AG10803 (cell line): ENCODE data around the gene AQP11.
A peak's percentile ranks its signal among the peaks of the same experiment; 100 is the strongest.

Source experiments
- DNase-seq: peaks from one replicate; pipeline ENCODE4 v3.0.0; 2010; ENCODE audit warnings: low read depth
- H3K4me3 ChIP-seq: 2 replicates; pipeline ENCODE4 v1.5.1; 2011; ENCODE audit warnings: mild to moderate bottlenecking, low read length, control low read depth
- TF ChIP-seq, protein P1 (sequence below): conservative IDR thresholded peaks from 2 replicates; pipeline ENCODE4 v1.5.1; 2011; ENCODE audit warnings: mild to moderate bottlenecking, low read length, control low read depth, inconsistent platforms

Gene AQP11

DNA sequence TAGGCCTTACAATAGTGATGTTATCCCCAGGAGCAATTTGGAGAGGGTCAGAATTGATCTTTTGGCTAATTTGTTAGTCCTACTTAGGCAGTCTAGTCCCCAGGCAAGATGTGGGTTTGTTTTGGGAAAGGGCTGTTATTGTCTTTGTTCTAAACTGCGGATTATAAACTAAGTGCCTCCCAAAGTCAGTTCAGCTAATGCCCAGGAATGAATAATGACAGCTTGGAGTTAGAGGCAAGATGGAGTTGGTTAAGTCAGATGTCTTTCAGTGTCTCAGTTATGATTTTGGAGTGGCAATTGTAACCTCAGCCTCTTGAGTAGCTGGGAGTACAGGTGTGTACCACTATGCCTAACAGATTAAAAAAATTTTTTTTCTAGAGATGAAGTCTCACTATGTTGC is 55.1 kb downstream of the AQP11 start:
- no peak for DNase-seq
- TF ChIP-seq, protein P1, sequence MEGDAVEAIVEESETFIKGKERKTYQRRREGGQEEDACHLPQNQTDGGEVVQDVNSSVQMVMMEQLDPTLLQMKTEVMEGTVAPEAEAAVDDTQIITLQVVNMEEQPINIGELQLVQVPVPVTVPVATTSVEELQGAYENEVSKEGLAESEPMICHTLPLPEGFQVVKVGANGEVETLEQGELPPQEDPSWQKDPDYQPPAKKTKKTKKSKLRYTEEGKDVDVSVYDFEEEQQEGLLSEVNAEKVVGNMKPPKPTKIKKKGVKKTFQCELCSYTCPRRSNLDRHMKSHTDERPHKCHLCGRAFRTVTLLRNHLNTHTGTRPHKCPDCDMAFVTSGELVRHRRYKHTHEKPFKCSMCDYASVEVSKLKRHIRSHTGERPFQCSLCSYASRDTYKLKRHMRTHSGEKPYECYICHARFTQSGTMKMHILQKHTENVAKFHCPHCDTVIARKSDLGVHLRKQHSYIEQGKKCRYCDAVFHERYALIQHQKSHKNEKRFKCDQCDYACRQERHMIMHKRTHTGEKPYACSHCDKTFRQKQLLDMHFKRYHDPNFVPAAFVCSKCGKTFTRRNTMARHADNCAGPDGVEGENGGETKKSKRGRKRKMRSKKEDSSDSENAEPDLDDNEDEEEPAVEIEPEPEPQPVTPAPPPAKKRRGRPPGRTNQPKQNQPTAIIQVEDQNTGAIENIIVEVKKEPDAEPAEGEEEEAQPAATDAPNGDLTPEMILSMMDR, result no peak
- no peak overlapping the region for H3K4me3 ChIP-seq

DNA sequence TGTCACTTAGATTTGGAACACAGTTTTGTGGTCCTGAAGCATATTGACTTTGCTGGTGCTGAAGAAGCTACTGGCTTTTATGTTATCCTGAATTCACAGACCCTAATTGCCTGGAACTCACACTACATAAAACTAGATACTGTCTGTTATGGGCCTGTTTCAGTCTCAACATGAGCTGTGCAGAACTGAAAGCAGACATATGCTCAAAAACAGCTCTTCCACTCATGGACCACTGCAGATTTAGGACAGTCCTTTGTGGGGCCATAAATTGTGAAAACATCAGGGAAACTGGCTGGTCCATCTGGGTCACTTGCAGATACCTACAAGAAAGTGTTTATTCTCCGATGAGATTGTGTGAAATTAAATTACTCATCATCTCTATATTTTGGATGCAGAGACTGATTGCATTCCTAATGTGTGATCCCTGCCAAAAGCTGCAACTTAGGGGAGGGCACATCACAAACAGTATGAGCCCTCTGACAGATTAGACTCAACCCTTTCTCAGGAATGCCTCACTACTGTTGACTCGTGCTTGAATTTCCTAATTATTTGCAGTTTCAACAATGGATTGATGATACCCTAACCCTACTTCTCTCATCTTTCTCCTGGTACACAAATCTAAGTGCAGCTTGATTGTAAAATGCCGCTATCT is 58.0 kb downstream of the AQP11 start:
- DNase-seq, result peak; percentile 35
- H3K4me3 ChIP-seq, result no peak overlapping the region
- TF ChIP-seq, protein P1, result no peak

DNA sequence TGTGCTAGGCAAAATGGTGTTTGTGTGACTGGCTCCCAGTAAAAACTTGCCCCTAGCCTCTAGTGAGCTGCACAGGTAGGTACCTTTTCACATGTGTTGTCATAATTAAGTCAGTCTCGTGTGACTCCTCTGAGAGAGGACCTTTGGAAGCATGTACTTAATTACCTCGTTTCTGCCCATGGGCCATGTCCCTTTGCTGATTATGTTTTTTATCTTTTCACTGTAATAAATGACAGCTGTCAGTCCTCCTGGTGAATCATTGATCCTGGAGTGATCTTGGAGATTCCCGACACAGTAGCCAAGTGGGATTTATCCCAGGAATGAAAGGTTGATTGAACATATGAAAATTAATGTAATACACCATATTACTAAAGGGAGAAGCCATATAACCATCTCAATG is 60.4 kb downstream of the AQP11 start:
- TF ChIP-seq, protein P1, result no peak
- no peak for DNase-seq
- no peak overlapping the region for H3K4me3 ChIP-seq

DNA sequence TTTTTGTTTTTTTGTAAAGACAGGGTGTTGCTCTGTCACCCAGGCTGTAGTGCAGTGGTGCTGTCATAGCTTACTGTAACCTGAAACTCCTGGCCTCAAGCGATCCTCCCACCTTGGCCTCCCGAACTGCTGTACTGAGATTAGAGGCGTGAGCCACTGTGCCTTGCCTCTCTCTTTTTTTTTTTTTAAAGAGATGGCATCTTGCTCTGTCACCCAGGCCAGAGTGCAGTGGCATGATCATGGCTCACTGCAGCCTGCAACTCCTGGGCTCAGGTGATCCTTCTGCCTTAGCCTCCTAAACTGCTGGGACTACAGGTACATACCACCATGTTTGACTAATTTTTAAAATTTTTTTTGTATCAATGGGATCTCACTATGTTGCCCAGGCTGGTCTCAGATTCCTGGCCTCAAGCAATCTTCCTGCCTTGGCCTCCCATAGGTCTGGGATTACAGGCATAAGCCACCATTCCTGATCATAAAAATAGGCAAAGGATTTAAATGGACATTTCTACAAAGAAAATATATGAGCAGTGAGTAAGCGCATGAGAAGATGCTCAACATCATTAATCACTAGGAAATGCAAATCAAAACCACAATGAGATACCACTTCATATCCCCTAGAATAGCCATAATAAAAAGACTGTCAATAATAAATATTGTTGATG is 65.1 kb downstream of the AQP11 start:
- TF ChIP-seq, protein P1, result no peak
- H3K4me3 ChIP-seq, result no peak overlapping the region
- DNase-seq, result no peak

DNA sequence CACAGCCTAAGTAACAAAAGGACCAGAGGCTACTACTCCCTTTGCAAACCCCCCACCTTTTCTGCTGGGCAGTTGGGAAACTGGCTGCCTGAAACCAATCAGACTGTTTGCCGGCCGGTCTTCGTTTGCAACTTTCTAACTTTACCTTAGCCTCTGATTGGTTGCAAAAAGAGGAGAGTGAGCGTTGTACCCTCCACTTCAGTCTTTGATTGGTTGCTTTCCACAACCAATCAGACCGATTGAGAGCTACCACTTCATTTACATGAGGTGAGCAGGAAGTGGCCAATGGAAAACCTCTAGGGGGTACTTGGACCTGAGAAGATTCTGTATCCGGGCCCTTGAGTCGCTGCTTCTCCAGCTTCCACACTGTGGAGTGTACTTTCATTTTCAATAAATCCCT is 66.6 kb downstream of the AQP11 start:
- TF ChIP-seq, protein P1, result no peak
- H3K4me3 ChIP-seq, result no peak overlapping the region
- no peak for DNase-seq

DNA sequence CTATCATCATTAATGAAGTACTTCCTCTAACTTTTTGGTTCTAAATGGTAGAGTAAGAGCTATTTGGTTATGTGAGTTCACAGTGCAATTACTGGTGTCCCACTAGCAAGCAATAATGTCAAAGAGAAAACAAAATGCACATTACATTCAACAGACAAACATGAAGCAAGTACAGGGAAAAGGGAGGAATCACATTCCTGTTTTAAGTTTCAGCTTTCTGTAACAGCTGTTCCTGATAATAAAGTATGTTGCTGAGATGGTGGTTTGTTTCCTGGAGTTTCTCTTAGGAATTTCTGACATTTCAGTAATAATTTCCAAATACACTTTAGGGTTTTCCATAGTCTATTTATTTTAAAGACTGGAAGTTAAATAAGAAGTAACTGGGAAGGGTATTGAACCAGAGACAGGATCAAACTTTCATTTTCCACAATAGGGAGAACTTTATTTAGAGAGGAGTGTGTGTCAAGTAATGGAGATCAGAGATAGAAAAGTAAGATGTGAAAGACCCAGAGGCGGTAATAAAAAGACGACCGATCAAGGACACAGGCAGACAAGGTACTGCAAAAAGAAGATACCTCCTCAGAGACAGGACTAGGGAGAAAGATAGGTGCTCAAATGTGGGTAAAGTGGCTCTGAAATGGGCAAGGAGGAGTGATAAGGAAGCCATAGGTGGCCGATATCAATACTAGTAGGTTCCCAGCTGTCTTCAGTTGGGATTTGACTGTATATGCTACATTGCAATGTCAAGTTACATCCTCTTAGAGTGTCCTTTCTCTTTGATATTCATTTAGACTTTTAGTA is 68.7 kb downstream of the AQP11 start:
- TF ChIP-seq, protein P1, result no peak
- no peak overlapping the region for H3K4me3 ChIP-seq
- DNase-seq, result peak; percentile 80
